Upper lobe of left lung (tissue), 6 donors: ENCODE data around the gene SMC1B. TPM values are rescaled to one million over a fixed set of nuclear protein-coding genes. Genes with fewer than 3 reads are reported as not detected.

ENCODE experiments used
- ATAC-seq, 2 donors: fragments of 200-7000 bp; cut with Tn5 transposase; one replicate each; pipeline ENCODE4 v1.9.1; 2022; ENCODE audit warnings: mild to moderate bottlenecking in 2 of 2, moderate library complexity in 2 of 2; ENCODE audit not compliant: low FRiP score in 2 of 2
- DNase-seq, 2 donors: peaks; one replicate each; pipeline ENCODE4 v3.0.0-alpha.2; 2019 to 2020
- H3K27ac ChIP-seq, 4 donors: fragments of 200-600 bp; sonication (generic); one replicate each; pipeline ENCODE4 v1.5.1; 2016 to 2019
- H3K27me3 ChIP-seq, 4 donors: fragments of 200-600 bp; sonication (generic); one replicate each; pipeline ENCODE4 v1.5.1; 2017 to 2019
- H3K36me3 ChIP-seq, 4 donors: fragments of 200-600 bp; sonication (generic); one replicate each; pipeline ENCODE4 v1.5.1; 2016 to 2019
- H3K4me1 ChIP-seq, 4 donors: fragments of 200-600 bp; sonication (generic); one replicate each; pipeline ENCODE4 v1.5.1; 2018 to 2019
- H3K4me3 ChIP-seq, 4 donors: fragments of 200-600 bp; sonication (generic); one replicate each; pipeline ENCODE4 v1.5.1; 2017 to 2019; ENCODE audit warnings: mild to moderate bottlenecking in 2 of 4, moderate library complexity in 1 of 4
- H3K9me3 ChIP-seq, 4 donors: fragments of 200-600 bp; sonication (generic); one replicate each; pipeline ENCODE4 v1.5.1; 2018 to 2019
- EP300 ChIP-seq, 4 donors: sonication (generic); formaldehyde crosslinking; IDR thresholded peaks; one replicate each; pipeline ENCODE4 v1.5.1; 2017; ENCODE audit warnings: antibody characterized with exemption in 4 of 4, control low read depth in 2 of 4
- POLR2A ChIP-seq, 4 donors: fragments of 450-650 bp; IDR thresholded peaks; one replicate each; pipeline ENCODE4 v1.5.1; 2016 to 2017; ENCODE audit warnings: antibody characterized with exemption in 4 of 4, mild to moderate bottlenecking in 2 of 4
- POLR2AphosphoS5 ChIP-seq, 2 donors: sonication (generic); formaldehyde crosslinking; IDR thresholded peaks; one replicate each; pipeline ENCODE4 v1.5.1; 2017; ENCODE audit warnings: antibody characterized with exemption in 2 of 2
- WGBS, 2 donors: methylation state at CpG; one replicate each; pipeline ENCODE4 v1.1.5; 2017 to 2018; 5-methylcytosine and 5-hydroxymethylcytosine counted together
- total RNA-seq, 6 donors: library from RNA; depleted of rRNA in 4 of 6; stranded (reverse); fragments of >200 nt in 4 of 6; gene quantifications; one replicate each; pipeline versions ENCODE4 v1.1.0 to v1.2.1, GENCODE V29; 2016 to 2021
- TF ChIP-seq, protein P1 (sequence below), 6 experiments: fragments of 450-650 bp in 4 of 6; fragments of 200-600 bp in 2 of 6; sonication (generic) in 2 of 6; IDR thresholded peaks; one replicate each; pipeline ENCODE4 v1.5.1; 2016 to 2019; ENCODE audit warnings: antibody characterized with exemption in 6 of 6
- donor health status: DM: no; HTN: no; CAD: no; lungs with moderate emphysema.
- donor health status: DM: no; HTN: yes; CAD: no; lungs with severe emphysema.

The SMC1B gene
- total RNA-seq, 6 donors from 2014 or later = not detected

DNA sequence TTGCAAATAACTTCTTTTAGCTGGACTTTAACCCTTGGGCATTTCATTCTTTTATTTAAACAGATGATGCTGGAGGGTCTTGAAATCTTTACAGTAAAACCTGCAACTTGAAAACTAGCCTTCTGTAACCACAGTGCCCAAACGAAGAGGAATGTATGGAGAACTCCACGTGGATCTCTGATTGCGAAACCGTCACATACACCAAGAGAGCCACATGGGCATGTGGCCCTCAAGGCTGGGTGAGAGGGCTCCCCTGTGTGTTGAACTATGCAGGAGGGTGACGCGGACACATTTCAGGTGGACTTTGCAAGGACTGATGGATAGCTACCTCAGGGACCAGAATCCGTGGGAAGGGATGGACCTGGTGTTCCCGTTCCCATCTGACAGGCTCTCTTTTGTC is 73.1 kb downstream of the SMC1B start:
- ATAC-seq = no peak
- Histone ChIP-seq H3K4me1 (peaks cover 13 to 18% (median 15%) of the 10 kb centered on the region in 4 donors), H3K36me3 (peaks cover 0 to 30% (median 29%) of the 10 kb centered on the region in 4 donors), H3K4me3 (no peak overlapping the region), H3K9me3 (no peaks in the 10 kb centered on the region), H3K27ac (no peak overlapping the region), H3K27me3 (no peaks in the 10 kb centered on the region)
- no peak for DNase-seq
- TF ChIP-seq EP300 (IDR thresholded peaks at IDR 0.05) (no peak), POLR2AphosphoS5 (IDR thresholded peaks at IDR 0.05) (no peak), POLR2A (IDR thresholded peaks at IDR 0.05) (no peak)
- TF ChIP-seq, protein P1, sequence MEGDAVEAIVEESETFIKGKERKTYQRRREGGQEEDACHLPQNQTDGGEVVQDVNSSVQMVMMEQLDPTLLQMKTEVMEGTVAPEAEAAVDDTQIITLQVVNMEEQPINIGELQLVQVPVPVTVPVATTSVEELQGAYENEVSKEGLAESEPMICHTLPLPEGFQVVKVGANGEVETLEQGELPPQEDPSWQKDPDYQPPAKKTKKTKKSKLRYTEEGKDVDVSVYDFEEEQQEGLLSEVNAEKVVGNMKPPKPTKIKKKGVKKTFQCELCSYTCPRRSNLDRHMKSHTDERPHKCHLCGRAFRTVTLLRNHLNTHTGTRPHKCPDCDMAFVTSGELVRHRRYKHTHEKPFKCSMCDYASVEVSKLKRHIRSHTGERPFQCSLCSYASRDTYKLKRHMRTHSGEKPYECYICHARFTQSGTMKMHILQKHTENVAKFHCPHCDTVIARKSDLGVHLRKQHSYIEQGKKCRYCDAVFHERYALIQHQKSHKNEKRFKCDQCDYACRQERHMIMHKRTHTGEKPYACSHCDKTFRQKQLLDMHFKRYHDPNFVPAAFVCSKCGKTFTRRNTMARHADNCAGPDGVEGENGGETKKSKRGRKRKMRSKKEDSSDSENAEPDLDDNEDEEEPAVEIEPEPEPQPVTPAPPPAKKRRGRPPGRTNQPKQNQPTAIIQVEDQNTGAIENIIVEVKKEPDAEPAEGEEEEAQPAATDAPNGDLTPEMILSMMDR (IDR thresholded peaks at IDR 0.05) = no peak
- WGBS, 2 donors = 80 to 83% methylated on average over 8 of the region's 8 CpGs

DNA sequence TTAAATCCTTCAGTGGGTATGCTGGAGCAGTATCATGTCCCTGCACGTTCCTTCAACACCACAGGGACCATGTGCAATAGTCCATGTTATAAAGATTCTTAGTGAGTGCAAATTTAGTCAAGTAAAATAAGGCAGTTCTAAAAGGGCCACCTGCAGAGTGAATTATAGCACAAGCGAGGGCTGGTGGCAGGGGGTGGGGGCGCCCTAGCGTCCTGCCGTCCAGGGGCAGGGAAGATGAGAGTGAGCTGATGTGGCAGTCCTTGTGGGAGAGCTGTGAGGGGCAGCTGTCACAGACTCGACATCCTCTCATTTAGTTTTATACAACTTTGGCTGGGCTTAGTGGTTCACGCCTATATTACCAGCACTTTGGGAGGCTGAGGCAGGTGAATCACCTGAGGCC is 74.6 kb downstream of the SMC1B start:
- TF ChIP-seq EP300 (IDR thresholded peaks at IDR 0.05) = no peak
- no peak for TF ChIP-seq POLR2A (IDR thresholded peaks at IDR 0.05)
- TF ChIP-seq POLR2AphosphoS5 (IDR thresholded peaks at IDR 0.05) = no peak
- TF ChIP-seq, protein P1 (IDR thresholded peaks at IDR 0.05) = no peak
- no peak overlapping the region for H3K4me3 ChIP-seq
- 88 to 96% methylated on average over 7 of the region's 7 CpGs for WGBS, 2 donors
- H3K27ac ChIP-seq = no peak overlapping the region
- ATAC-seq (no peak), DNase-seq (no peak)
- H3K27me3 ChIP-seq = no peaks in the 10 kb centered on the region
- H3K4me1 ChIP-seq = peaks cover 13 to 18% (median 15%) of the 10 kb centered on the region in 4 donors
- peaks cover 0 to 45% (median 31%) of the 10 kb centered on the region in 4 donors for H3K36me3 ChIP-seq
- no peaks in the 10 kb centered on the region for H3K9me3 ChIP-seq

DNA sequence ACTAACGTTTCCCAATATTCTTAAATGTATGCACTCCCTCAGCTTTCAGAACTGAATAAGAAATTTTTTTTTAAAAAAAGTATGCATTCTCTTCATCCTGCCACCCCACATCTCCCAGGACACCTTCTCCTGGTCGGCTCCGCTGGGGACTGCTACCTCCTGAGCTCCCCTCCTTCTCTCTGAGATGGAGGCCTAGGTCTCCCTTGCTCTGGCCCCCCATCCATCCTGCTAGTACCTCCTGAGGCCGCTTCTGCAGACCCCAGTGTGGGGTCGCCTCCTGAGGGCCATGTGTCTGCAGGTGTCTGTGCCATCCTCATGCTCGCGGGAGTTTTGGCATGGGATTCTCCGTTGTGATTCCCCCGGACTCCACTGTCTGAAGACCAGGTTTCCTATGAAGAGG is 75.9 kb downstream of the SMC1B start:
- no peak for ATAC-seq
- Histone ChIP-seq H3K27me3 (no peaks in the 10 kb centered on the region), H3K4me3 (no peak overlapping the region), H3K36me3 (peaks cover 0 to 55% (median 33%) of the 10 kb centered on the region in 4 donors), H3K9me3 (no peaks in the 10 kb centered on the region), H3K27ac (peak overlapping the region in 2 of 4 donors; percentile 40 to 65), H3K4me1 (peaks cover 13 to 18% (median 15%) of the 10 kb centered on the region in 4 donors)
- TF ChIP-seq EP300 (IDR thresholded peaks at IDR 0.05) (no peak), POLR2A (IDR thresholded peaks at IDR 0.05) (no peak), POLR2AphosphoS5 (IDR thresholded peaks at IDR 0.05) (no peak)
- TF ChIP-seq, protein P1 (IDR thresholded peaks at IDR 0.05) = no peak
- DNase-seq = no peak
- WGBS, 2 donors = 68 to 75% methylated on average over 9 of the region's 9 CpGs

DNA sequence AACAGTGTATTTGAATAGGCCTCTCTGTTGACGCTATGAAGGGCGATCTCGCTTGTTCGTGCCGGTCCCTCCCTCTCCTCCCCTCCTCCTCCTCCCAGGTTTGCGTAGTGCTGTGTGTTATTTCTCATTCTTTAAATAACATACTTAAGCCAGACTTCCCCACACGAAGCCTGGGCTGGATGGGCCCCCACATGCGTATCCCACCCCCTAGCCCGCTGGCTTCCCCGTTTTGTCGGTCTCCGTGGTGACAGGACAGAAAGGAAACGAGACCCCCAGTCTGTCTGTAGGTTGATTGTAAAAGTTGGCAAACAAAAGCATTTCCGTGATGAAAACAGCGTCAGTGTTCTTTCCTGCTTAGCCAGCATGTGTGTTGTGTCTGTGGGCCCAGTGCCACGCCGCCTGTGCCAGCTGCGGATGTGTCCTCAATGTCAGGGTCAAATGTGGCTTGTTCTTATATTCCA is 76.4 kb downstream of the SMC1B start:
- DNase-seq (peak; percentile 43 to 90), ATAC-seq (peak in 1 of 2 donors; percentile 72)
- peak overlapping the region; percentile 40 to 65 (median 60) for H3K27ac ChIP-seq
- peak in 1 of 4 donors; percentile 49 for TF ChIP-seq EP300 (IDR thresholded peaks at IDR 0.05)
- TF ChIP-seq POLR2AphosphoS5 (IDR thresholded peaks at IDR 0.05) = peak in 1 of 2 donors; percentile 58
- TF ChIP-seq POLR2A (IDR thresholded peaks at IDR 0.05) = no peak
- TF ChIP-seq, protein P1 (IDR thresholded peaks at IDR 0.05) = no peak
- H3K4me3 ChIP-seq = no peak overlapping the region
- H3K9me3 ChIP-seq = no peaks in the 10 kb centered on the region
- no peaks in the 10 kb centered on the region for H3K27me3 ChIP-seq
- WGBS, 2 donors = 35 to 43% methylated on average over 18 of the region's 18 CpGs
- H3K36me3 ChIP-seq = peaks cover 0 to 59% (median 38%) of the 10 kb centered on the region in 4 donors
- peaks cover 13 to 18% (median 15%) of the 10 kb centered on the region in 4 donors for H3K4me1 ChIP-seq
